ENCODE data around the gene KRTAP11-1. TPM values are rescaled to one million over a fixed set of nuclear protein-coding genes. Genes with fewer than 3 reads are reported as not detected.

The KRTAP11-1 gene
- total RNA-seq, 1 donor from 2014 or later, result not detected

GRCh38 chr21:30839304-30839703 is 42.1 kb downstream of the KRTAP11-1 start:
- no peaks in the 10 kb centered on the region for H3K27me3 ChIP-seq (ENCODE audit: control insufficient read depth in 3 of 3, insufficient read depth in 3 of 3, low read length in 3 of 3)
- no peak overlapping the region for H3K27ac ChIP-seq (ENCODE audit: low read depth, low read length)
- H3K36me3 ChIP-seq (ENCODE audit: control insufficient read depth in 3 of 3, insufficient read depth in 3 of 3, low read length in 3 of 3), result no peaks in the 10 kb centered on the region
- H3K9me3 ChIP-seq (ENCODE audit: control insufficient read depth in 3 of 3, low read length in 3 of 3), result no peaks in the 10 kb centered on the region
- H3K4me1 ChIP-seq (ENCODE audit: control insufficient read depth in 3 of 3, insufficient read depth in 3 of 3, low read length in 3 of 3), result no peaks in the 10 kb centered on the region
- H3K4me3 ChIP-seq (ENCODE audit: low read length in 3 of 3), result no peak overlapping the region
- H3K9ac ChIP-seq (ENCODE audit: low read depth in 1 of 3, low read length in 3 of 3), result no peak overlapping the region

- Histone ChIP-seq H3K27me3 (ENCODE audit: control insufficient read depth in 3 of 3, insufficient read depth in 3 of 3, low read length in 3 of 3) (no peaks in the 10 kb centered on the region), H3K27ac (ENCODE audit: low read depth, low read length) (no peak overlapping the region), H3K9me3 (ENCODE audit: control insufficient read depth in 3 of 3, low read length in 3 of 3) (peaks cover 0 to under 1% (median 0%) of the 10 kb centered on the region in 3 donors), H3K4me3 (ENCODE audit: low read length in 3 of 3) (no peak overlapping the region), H3K9ac (ENCODE audit: low read depth in 1 of 3, low read length in 3 of 3) (no peak overlapping the region), H3K36me3 (ENCODE audit: control insufficient read depth in 3 of 3, insufficient read depth in 3 of 3, low read length in 3 of 3) (no peaks in the 10 kb centered on the region), H3K4me1 (ENCODE audit: control insufficient read depth in 3 of 3, insufficient read depth in 3 of 3, low read length in 3 of 3) (no peaks in the 10 kb centered on the region)
Measured at GRCh38 chr21:30838536-30838935, 42.8 kb downstream of the KRTAP11-1 start.

GRCh38 chr21:30831194-30831765 is 50.1 kb downstream of the KRTAP11-1 start:
- H3K9me3 ChIP-seq (ENCODE audit: control insufficient read depth in 3 of 3, low read length in 3 of 3), result peaks cover 4% of the 10 kb centered on the region in 3 donors
- no peaks in the 10 kb centered on the region for H3K36me3 ChIP-seq (ENCODE audit: control insufficient read depth in 3 of 3, insufficient read depth in 3 of 3, low read length in 3 of 3)
- H3K27ac ChIP-seq (ENCODE audit: low read depth, low read length), result no peak overlapping the region
- no peaks in the 10 kb centered on the region for H3K4me1 ChIP-seq (ENCODE audit: control insufficient read depth in 3 of 3, insufficient read depth in 3 of 3, low read length in 3 of 3)
- no peak overlapping the region for H3K9ac ChIP-seq (ENCODE audit: low read depth in 1 of 3, low read length in 3 of 3)
- H3K4me3 ChIP-seq (ENCODE audit: low read length in 3 of 3), result no peak overlapping the region
- no peaks in the 10 kb centered on the region for H3K27me3 ChIP-seq (ENCODE audit: control insufficient read depth in 3 of 3, insufficient read depth in 3 of 3, low read length in 3 of 3)

Other genes with a start within 250 kb of the KRTAP11-1 start
- not detected for gene KRTAP20-2, start 246.4 kb downstream of the KRTAP11-1 start, total RNA-seq
- gene KRTAP20-3, start 238.7 kb downstream of the KRTAP11-1 start, total RNA-seq, result not detected
- not detected for gene KRTAP21-3, start 162.8 kb downstream of the KRTAP11-1 start, total RNA-seq
- not detected for gene KRTAP21-2, start 134.3 kb downstream of the KRTAP11-1 start, total RNA-seq
- not detected for gene KRTAP21-1, start 126.2 kb downstream of the KRTAP11-1 start, total RNA-seq
- gene KRTAP8-1, start 68.3 kb downstream of the KRTAP11-1 start, total RNA-seq, result not detected
- not detected for gene KRTAP7-1, start 51.8 kb downstream of the KRTAP11-1 start, total RNA-seq
- not detected for gene KRTAP19-8, start 156.9 kb upstream of the KRTAP11-1 start, total RNA-seq

Data from skeletal muscle tissue (tissue), 4 donors.